NCI-H2171 treated with DMSO at 0.1 percent for 48 hours (cell line): Measurements from ENCODE around the gene DDX1.
"Not testable (repeated sequence)": the region's sequence is repeated elsewhere in the genome, so short reads cannot be mapped to it uniquely, and the experiment has no call there.

Experiments used
- DNase-seq: peaks from one replicate; lab custom pipeline; 2025; lab: John Stamatoyannopoulos, UW

DDX1 gene

GRCh38 chr2:15591692-15592463 lies at the start of gene DDX1:
Gene DDX1 (plus strand): TSS chr2:15591868. CDS start chr2:15591934, 66 bp downstream.
- peak; percentile 91 for DNase-seq

GRCh38 chr2:15542269-15542668 lies 49.4 kb upstream of the DDX1 start:
- not testable (repeated sequence) for DNase-seq

GRCh38 chr2:15543053-15543452 lies 48.6 kb upstream of the DDX1 start:
- DNase-seq: no peak

- DNase-seq: no peak
These were observed 48.1 kb upstream of the DDX1 start for GRCh38 chr2:15543541-15543940.

GRCh38 chr2:15544227-15544626 lies 47.4 kb upstream of the DDX1 start:
- DNase-seq: no peak

DNA sequence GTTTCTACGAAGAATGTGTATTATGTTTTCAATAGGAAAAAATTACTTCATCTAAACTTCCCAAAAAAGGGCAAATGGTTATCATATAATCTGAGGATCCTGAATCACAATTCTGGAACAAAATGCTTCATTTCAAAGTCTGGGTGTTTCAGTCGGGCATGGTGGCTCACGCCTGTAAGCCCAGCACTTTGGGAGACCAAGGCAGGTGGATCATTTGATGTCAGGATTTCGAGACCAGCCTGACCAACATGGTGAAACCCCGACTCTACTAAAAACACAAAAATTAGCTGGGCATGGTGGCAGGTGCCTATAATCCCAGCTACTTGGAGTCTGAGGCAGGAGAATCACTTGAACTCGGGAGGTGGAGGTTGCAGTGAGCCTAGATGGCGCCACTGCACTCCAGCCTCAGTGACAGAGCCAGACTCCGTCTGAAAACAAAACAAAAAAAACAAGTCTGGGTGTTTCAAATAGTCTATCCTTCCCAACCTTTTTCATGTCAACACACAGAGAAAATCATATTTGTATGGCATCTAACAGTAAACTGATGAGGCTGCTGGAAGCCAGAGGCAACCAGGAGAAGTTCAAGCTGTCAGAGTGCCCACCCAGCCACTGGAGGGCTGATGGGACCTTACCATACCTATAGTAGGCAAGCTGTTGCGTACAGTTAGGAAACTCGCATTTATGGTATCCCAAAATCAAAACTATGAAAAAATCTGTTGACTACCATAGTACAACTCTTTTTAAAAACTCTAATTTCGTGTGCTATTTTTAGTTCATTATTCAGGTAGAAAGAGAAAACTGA lies 45.2 kb upstream of the DDX1 start:
- DNase-seq: peak; percentile 40

- DNase-seq: peak; percentile 61
These were observed 44.4 kb upstream of the DDX1 start for GRCh38 chr2:15547115-15547876.

GRCh38 chr2:15548974-15549373 lies 42.7 kb upstream of the DDX1 start:
- DNase-seq: no peak

GRCh38 chr2:15553519-15553918 lies 38.1 kb upstream of the DDX1 start:
- no peak for DNase-seq

GRCh38 chr2:15553951-15554350 lies 37.7 kb upstream of the DDX1 start:
- no peak for DNase-seq

- no peak for DNase-seq
These were observed 37.0 kb upstream of the DDX1 start for GRCh38 chr2:15554525-15555218.

DNA sequence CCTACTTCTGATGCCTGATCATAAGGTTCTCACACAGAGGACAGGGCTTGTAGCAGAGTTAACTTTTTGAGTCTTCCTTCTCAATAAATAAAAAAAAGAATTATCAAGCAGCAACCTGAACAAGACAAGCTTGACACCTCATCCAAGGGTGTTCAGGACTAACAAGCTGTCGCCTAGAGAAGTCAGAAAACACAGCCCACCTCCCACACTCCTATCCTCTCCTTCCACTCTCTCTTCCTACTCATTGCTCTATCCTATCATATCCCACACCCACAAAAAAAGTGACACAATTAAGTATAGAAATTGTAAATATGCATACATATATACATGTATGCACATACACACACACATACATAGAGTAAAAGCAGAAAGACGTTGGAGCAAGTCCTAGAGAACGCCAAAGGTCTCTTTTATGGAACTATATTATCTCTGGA lies 35.9 kb upstream of the DDX1 start:
- DNase-seq: no peak

GRCh38 chr2:15556311-15556930 lies 35.2 kb upstream of the DDX1 start:
- no peak for DNase-seq

DNA sequence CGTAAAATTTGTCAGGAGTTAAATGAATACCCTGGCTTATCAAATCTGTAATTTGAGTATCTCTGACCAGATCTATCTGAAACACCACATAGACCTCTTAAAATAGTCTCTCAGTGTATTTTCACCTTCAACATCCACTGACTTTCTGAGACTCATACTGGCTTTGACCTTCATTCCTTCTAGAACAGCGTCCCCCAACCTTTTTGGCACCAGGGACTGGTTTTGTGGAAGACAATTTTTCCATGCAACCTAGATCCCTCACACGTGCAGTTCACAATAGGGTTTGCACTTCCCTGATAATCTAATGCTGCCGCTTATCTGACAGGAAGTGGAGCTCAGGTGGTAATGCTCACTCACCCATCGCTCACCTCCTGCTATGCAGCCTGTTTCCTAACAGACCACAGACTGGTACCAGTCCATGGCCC lies 33.8 kb upstream of the DDX1 start:
- DNase-seq: peak; percentile 66

DNA sequence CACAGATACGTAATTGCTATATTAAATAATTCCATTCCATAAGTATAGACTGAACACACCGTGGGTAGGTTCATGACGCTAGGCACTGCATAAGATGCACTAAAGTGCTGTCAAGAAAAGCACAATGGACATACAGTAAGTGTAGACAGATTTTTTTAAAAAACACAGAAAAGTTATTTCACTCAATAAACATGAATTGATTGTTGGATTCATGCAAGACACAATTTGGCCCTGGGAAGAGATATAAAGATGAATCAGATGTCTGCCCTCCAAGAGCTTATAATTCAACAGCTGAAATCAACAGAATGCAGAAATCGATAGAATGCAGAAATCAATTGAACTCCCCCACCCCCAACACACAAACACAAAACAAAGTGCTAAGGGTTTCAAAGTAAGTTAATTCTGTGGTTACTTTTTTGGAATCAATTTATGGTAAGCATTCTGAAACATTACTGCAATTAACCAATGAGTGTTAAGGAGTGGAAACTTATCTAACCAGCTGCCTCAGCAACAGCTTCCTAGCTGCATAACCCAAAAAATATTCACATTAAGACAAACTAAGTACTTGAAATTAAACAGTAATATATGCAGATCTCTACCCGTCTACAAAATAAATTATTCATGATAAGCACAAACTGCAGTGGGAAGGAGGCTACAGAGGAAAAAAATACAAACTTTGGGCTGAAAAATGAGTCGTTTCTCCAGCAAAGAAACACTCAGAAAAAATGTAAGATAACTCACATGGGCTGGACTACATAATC lies 32.1 kb upstream of the DDX1 start:
- DNase-seq: no peak

GRCh38 chr2:15560140-15560987 lies 31.3 kb upstream of the DDX1 start:
- peak; percentile 52 for DNase-seq

DNA sequence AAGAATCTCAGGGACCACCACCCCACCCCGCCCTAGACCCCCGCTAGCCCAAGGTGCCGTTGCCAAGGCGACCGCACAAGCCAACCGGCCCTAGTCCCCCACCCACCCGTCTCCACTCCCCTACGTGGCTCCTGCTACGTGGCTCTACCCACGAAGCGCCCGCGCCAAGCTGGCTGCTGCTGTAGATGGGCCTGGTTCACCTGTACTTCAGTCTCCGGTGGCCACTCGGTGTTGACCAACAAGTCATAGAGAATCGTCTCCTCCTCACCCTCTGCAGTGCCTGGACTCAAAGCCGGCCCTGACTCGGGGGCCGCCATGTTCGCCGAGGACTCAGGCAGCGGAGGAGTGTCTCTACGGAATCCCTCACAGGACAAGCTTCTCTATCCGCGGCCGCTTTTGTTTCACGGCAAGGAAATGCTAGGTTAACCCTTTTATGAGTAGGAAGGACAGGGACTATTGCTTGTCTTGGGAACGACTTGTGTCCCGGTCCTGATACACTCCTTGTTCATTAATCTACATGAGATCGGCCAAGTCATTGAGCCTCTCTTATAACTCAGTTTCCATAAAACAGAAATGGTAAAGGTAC lies 30.6 kb upstream of the DDX1 start, which contains the start of gene NBAS:
TSS of gene NBAS (minus strand) at position 347 of the 586 bp plus-strand sequence. CDS start at position 317, 30 bp downstream.
- DNase-seq: peak; percentile 90

- peak; percentile 57 for DNase-seq
These were observed 29.9 kb upstream of the DDX1 start for GRCh38 chr2:15561574-15562344.
